GM12878 (cell line): ENCODE measurements around the gene UBL4B.

ENCODE experiments used
- BCLAF1 ChIP-seq: fragments of 450-650 bp; IDR thresholded peaks from 2 replicates; pipeline ENCODE4 v1.6.1; 2017; ENCODE audit warnings: antibody characterized with exemption, mild to moderate bottlenecking, moderate library complexity
- CREB1 ChIP-seq: IDR thresholded peaks from 2 replicates; pipeline ENCODE4 v1.6.1; 2012; ENCODE audit warnings: low read depth, mild to moderate bottlenecking, inconsistent platforms
- CTCF ChIP-seq, 3 experiments: IDR thresholded peaks in 2 of 3; conservative IDR thresholded peaks in 1 of 3; 2 replicates each; pipeline ENCODE4 v1.5.1; 2011; ENCODE audit warnings: low read depth in 3 of 3, low read length in 3 of 3, mild to moderate bottlenecking in 3 of 3, control low read depth in 2 of 3, moderate library complexity in 2 of 3, inconsistent platforms in 1 of 3, mixed read lengths in 1 of 3; ENCODE audit not compliant: control insufficient read depth in 2 of 3, insufficient read depth in 1 of 3; ENCODE audit errors: extremely low read depth in 1 of 3
- EP300 ChIP-seq, 2 experiments: fragments of 150-350 bp in 1 of 2; IDR thresholded peaks; 2 replicates each; pipeline ENCODE4 v1.6.1; 2011 to 2012; ENCODE audit warnings: low read depth in 2 of 2, low read length in 2 of 2, borderline replicate concordance in 1 of 2, improper control_type of control experiment in 1 of 2, inconsistent platforms in 1 of 2; ENCODE audit not compliant: control insufficient read depth in 1 of 2
- ESRRA ChIP-seq: IDR thresholded peaks from 2 replicates; pipeline ENCODE4 v1.6.1; 2012; ENCODE audit warnings: mild to moderate bottlenecking, low read length, improper control_type of control experiment
- EZH2 ChIP-seq: IDR thresholded peaks from 2 replicates; pipeline ENCODE4 v1.6.1; 2012; ENCODE audit warnings: low read depth, mild to moderate bottlenecking, control low read depth, inconsistent platforms, low read length, borderline replicate concordance; ENCODE audit not compliant: control insufficient read depth
- JUND ChIP-seq: IDR thresholded peaks from 2 replicates; pipeline ENCODE4 v1.6.1; 2012; ENCODE audit warnings: low read depth, mild to moderate bottlenecking, low read length, improper control_type of control experiment, moderate library complexity
- KAT2A ChIP-seq: conservative IDR thresholded peaks from 2 replicates; pipeline ENCODE4 v1.6.1; 2011; ENCODE audit warnings: low read depth, low read length; ENCODE audit not compliant: control insufficient read depth
- MEF2A ChIP-seq: IDR thresholded peaks from 2 replicates; pipeline ENCODE4 v1.6.1; 2011; ENCODE audit warnings: low read depth, mild to moderate bottlenecking, low read length, moderate library complexity; ENCODE audit not compliant: insufficient read depth
- PKNOX1 ChIP-seq: fragments of 450-650 bp; IDR thresholded peaks from 2 replicates; pipeline ENCODE4 v1.6.1; 2016; ENCODE audit warnings: mild to moderate bottlenecking
- POLR2A ChIP-seq: IDR thresholded peaks from 2 replicates; pipeline ENCODE4 v1.6.1; 2011; ENCODE audit warnings: low read depth, mild to moderate bottlenecking, low read length
- RAD21 ChIP-seq: IDR thresholded peaks from 2 replicates; pipeline ENCODE4 v1.6.1; 2011; ENCODE audit warnings: mild to moderate bottlenecking, low read depth, low read length, moderate library complexity; ENCODE audit not compliant: insufficient read depth

- TF ChIP-seq ESRRA = no peak
- TF ChIP-seq CTCF (IDR thresholded peaks at IDR 0.05 in 2 of 3, conservative IDR thresholded peaks at IDR 0.05 in 1 of 3; ENCODE audit: control insufficient read depth in 2 of 3, extremely low read depth in 1 of 3, insufficient read depth in 1 of 3, low read depth in 3 of 3, low read length in 3 of 3) = no peak
- TF ChIP-seq POLR2A = no peak
- TF ChIP-seq CREB1 = no peak
- no peak for TF ChIP-seq BCLAF1
- TF ChIP-seq RAD21 = no peak
- no peak for TF ChIP-seq JUND
- no peak for TF ChIP-seq EP300 (IDR thresholded peaks at IDR 0.05; ENCODE audit: borderline replicate concordance in 1 of 2, control insufficient read depth in 1 of 2, low read depth in 2 of 2, low read length in 2 of 2)
- no peak for TF ChIP-seq KAT2A
- TF ChIP-seq MEF2A = no peak
- no peak for TF ChIP-seq PKNOX1
- TF ChIP-seq EZH2 = no peak
Observed at GRCh38 chr1:110082477-110082876, 29.8 kb upstream of the UBL4B start.
